ENCODE data around the gene HTR1A. TPM values are rescaled to one million over a fixed set of nuclear protein-coding genes. Genes with fewer than 3 reads are reported as not detected.

The HTR1A gene
- total RNA-seq, 2 experiments from 2014 or later, result not detected

GRCh38 chr5:63958654-63959053 lies 3.6 kb downstream of the HTR1A start:
- no peak overlapping the region for H3K4me2 ChIP-seq (ENCODE audit: low read length)
- POLR2A ChIA-PET, result no interaction called here
- no peaks in the 10 kb centered on the region for H4K20me1 ChIP-seq (ENCODE audit: insufficient read depth, low read length)
- CTCF ChIA-PET (ENCODE audit: unreplicated experiment), result no interaction called here
- no peak for TF ChIP-seq EZH2phosphoT487 (IDR thresholded peaks at IDR 0.05; ENCODE audit: borderline replicate concordance, low read depth, low read length)
- H3K9me2 ChIP-seq (ENCODE audit: insufficient read depth, low read length), result no peaks in the 10 kb centered on the region
- BruUV-seq (replicated peaks), result no TSS peak
- intact Hi-C loops (cut with micrococcal nuclease; ENCODE audit: unreplicated experiment), result no loop called here
- no peaks in the 10 kb centered on the region for H3K9me3 ChIP-seq (ENCODE audit: low read length)
- H3K4me3 ChIP-seq (ENCODE audit: low read depth, low read length, poor library complexity, severe bottlenecking), result no peak overlapping the region
- no peaks in the 10 kb centered on the region for H3K79me2 ChIP-seq (ENCODE audit: insufficient read depth, low read depth, low read length)
- no peak overlapping the region for H2AFZ ChIP-seq (ENCODE audit: low read length)
- H3K4me1 ChIP-seq (ENCODE audit: insufficient read depth, low read length, poor library complexity, severe bottlenecking), result no peaks in the 10 kb centered on the region
- H3K36me3 ChIP-seq (ENCODE audit: insufficient read depth, low read length), result no peaks in the 10 kb centered on the region
- H3K27ac ChIP-seq (ENCODE audit: low read depth, low read length, poor library complexity, severe bottlenecking), result no peak overlapping the region
- DNase-seq (ENCODE audit: low spot score), result no peak

GRCh38 chr5:63957617-63958016 lies 4.6 kb downstream of the HTR1A start:
- DNase-seq (ENCODE audit: low spot score), result no peak
- H3K4me3 ChIP-seq (ENCODE audit: low read depth, low read length, poor library complexity, severe bottlenecking), result no peak overlapping the region
- no peak overlapping the region for H3K4me2 ChIP-seq (ENCODE audit: low read length)
- no peaks in the 10 kb centered on the region for H3K36me3 ChIP-seq (ENCODE audit: insufficient read depth, low read length)
- H2AFZ ChIP-seq (ENCODE audit: low read length), result no peak overlapping the region
- H3K79me2 ChIP-seq (ENCODE audit: insufficient read depth, low read depth, low read length), result no peaks in the 10 kb centered on the region
- H3K4me1 ChIP-seq (ENCODE audit: insufficient read depth, low read length, poor library complexity, severe bottlenecking), result no peaks in the 10 kb centered on the region
- intact Hi-C loops (cut with micrococcal nuclease; ENCODE audit: unreplicated experiment), result no loop called here
- H4K20me1 ChIP-seq (ENCODE audit: insufficient read depth, low read length), result no peaks in the 10 kb centered on the region
- POLR2A ChIA-PET, result no interaction called here
- H3K9me2 ChIP-seq (ENCODE audit: insufficient read depth, low read length), result no peaks in the 10 kb centered on the region
- no peaks in the 10 kb centered on the region for H3K9me3 ChIP-seq (ENCODE audit: low read length)
- H3K27ac ChIP-seq (ENCODE audit: low read depth, low read length, poor library complexity, severe bottlenecking), result no peak overlapping the region
- no TSS peak for BruUV-seq (replicated peaks)
- TF ChIP-seq EZH2phosphoT487 (IDR thresholded peaks at IDR 0.05; ENCODE audit: borderline replicate concordance, low read depth, low read length) (no peak), CTCF (conservative IDR thresholded peaks at IDR 0.05; ENCODE audit: low read length) (no peak)
- CTCF ChIA-PET (ENCODE audit: unreplicated experiment), result no interaction called here

- no peaks in the 10 kb centered on the region for H3K9me3 ChIP-seq (ENCODE audit: low read length)
- no peaks in the 10 kb centered on the region for H3K4me1 ChIP-seq (ENCODE audit: insufficient read depth, low read length, poor library complexity, severe bottlenecking)
- H3K9me2 ChIP-seq (ENCODE audit: insufficient read depth, low read length), result no peaks in the 10 kb centered on the region
- H2AFZ ChIP-seq (ENCODE audit: low read length), result no peak overlapping the region
- no peaks in the 10 kb centered on the region for H3K36me3 ChIP-seq (ENCODE audit: insufficient read depth, low read length)
- ChIA-PET POLR2A (interaction anchor here (1.5 kb wide), 1 partner anchor 34 kb away, joined by 3 read pairs; no protein-coding TSS in a partner anchor), CTCF (ENCODE audit: unreplicated experiment) (no interaction called here)
- no TSS peak for BruUV-seq (replicated peaks)
- intact Hi-C loops (cut with micrococcal nuclease; ENCODE audit: unreplicated experiment), result no loop called here
- no peak overlapping the region for H3K4me2 ChIP-seq (ENCODE audit: low read length)
- H3K27ac ChIP-seq (ENCODE audit: low read depth, low read length, poor library complexity, severe bottlenecking), result no peak overlapping the region
- H3K79me2 ChIP-seq (ENCODE audit: insufficient read depth, low read depth, low read length), result no peaks in the 10 kb centered on the region
- H4K20me1 ChIP-seq (ENCODE audit: insufficient read depth, low read length), result no peaks in the 10 kb centered on the region
- DNase-seq (ENCODE audit: low spot score), result no peak
- TF ChIP-seq EZH2phosphoT487 (IDR thresholded peaks at IDR 0.05; ENCODE audit: borderline replicate concordance, low read depth, low read length), result no peak
- TF ChIP-seq CTCF (conservative IDR thresholded peaks at IDR 0.05; ENCODE audit: low read length), result no peak
- H3K4me3 ChIP-seq (ENCODE audit: low read depth, low read length, poor library complexity, severe bottlenecking), result no peak overlapping the region
Observed at GRCh38 chr5:63953217-63953616, 9.0 kb downstream of the HTR1A start.
